ENCODE measurements around the gene SOS2. TPM values are rescaled to one million over a fixed set of nuclear protein-coding genes. Genes with fewer than 3 reads are reported as not detected.

Gene SOS2
- total and polyA plus RNA-seq, 10 of the 15 experiments (the other 5 are each of a cell fraction or from before 2014, with no cell fraction given), result 2.1 to 16.8 (median 8.4) TPM

GRCh38 chr14:50242096-50242495 is 10.7 kb upstream of the SOS2 start:
- Histone ChIP-seq H3K4me3 (no peak overlapping the region), H3K9me3 (replicated peaks; ENCODE audit: control insufficient read depth, insufficient read depth, low read length) (no peaks in the 10 kb centered on the region), H3K4me2 (ENCODE audit: control insufficient read depth, insufficient read depth) (no peak overlapping the region), H3K4me1 (ENCODE audit: control insufficient read depth, insufficient read depth, low read length) (peaks cover 7% of the 10 kb centered on the region; the same call in 1 of the 2 replicates), H2AFZ (ENCODE audit: control insufficient read depth, low read depth, low read length) (no peak overlapping the region), H3K79me2 (ENCODE audit: control insufficient read depth, insufficient read depth, low read length) (no peaks in the 10 kb centered on the region), H3K27ac (ENCODE audit: control insufficient read depth, insufficient read depth) (no peak overlapping the region), H3K27me3 (replicated peaks in 1 of 2; ENCODE audit: control insufficient read depth in 2 of 2, insufficient read depth in 2 of 2, low read length in 1 of 2) (no peaks in the 10 kb centered on the region), H3K9ac (ENCODE audit: control insufficient read depth, insufficient read depth, low read length) (no peak overlapping the region), H3K36me3 (ENCODE audit: control insufficient read depth in 2 of 2, insufficient read depth in 2 of 2, low read length in 1 of 2) (no peaks in the 10 kb centered on the region), H4K20me1 (ENCODE audit: control insufficient read depth, insufficient read depth) (no peaks in the 10 kb centered on the region)
- intact Hi-C loops (cut with micrococcal nuclease; ENCODE audit: unreplicated experiment), result no loop called here
- ATAC-seq, result no peak
- ChIA-PET RAD21 (ENCODE audit: unreplicated experiment) (no interaction called here), SMC1A (ENCODE audit: uncharacterized antibody, unreplicated experiment) (interaction anchor here (0.6 kb wide), 1 partner anchor 604 kb away, joined by 3 read pairs; no protein-coding TSS in a partner anchor), POLR2A (no interaction called here), CTCF (no interaction called here)
- FAIRE-seq, result no peak
- WGBS (ENCODE audit: insufficient coverage, insufficient replicate concordance, low lambda C conversion rate, missing lambda C conversion rate), result 96% methylated on average over 1 of the region's 1 CpG
- in situ Hi-C loops (cut with MboI), result no loop called here
- DNase-seq (ENCODE audit: low read depth, low spot score), result no peak
- TF ChIP-seq CEBPB (IDR thresholded peaks at IDR 0.05; ENCODE audit: borderline replicate concordance in 1 of 2, low read depth in 2 of 2, low read length in 2 of 2) (no peak), RUNX3 (IDR thresholded peaks at IDR 0.05; ENCODE audit: low read length) (no peak)
- no TSS peak for BruUV-seq (replicated peaks)

- no peak overlapping the region for H3K4me3 ChIP-seq
- H3K4me1 ChIP-seq (ENCODE audit: control insufficient read depth, insufficient read depth, low read length), result peaks cover 8% of the 10 kb centered on the region; the same call in 1 of the 2 replicates
- POLR2A ChIA-PET, result no interaction called here
- CTCF ChIA-PET, result no interaction called here
- no peaks in the 10 kb centered on the region for H4K20me1 ChIP-seq (ENCODE audit: control insufficient read depth, insufficient read depth)
- no peak overlapping the region for H3K27ac ChIP-seq (ENCODE audit: control insufficient read depth, insufficient read depth)
- no TSS peak for BruUV-seq (replicated peaks)
- H3K9ac ChIP-seq (ENCODE audit: control insufficient read depth, insufficient read depth, low read length), result no peak overlapping the region
- FAIRE-seq (no peak), DNase-seq (ENCODE audit: low read depth, low spot score) (no peak), ATAC-seq (peak; percentile 58)
- in situ Hi-C loops (cut with MboI) (no loop called here), intact Hi-C loops (cut with micrococcal nuclease; ENCODE audit: unreplicated experiment) (no loop called here)
- no peaks in the 10 kb centered on the region for H3K79me2 ChIP-seq (ENCODE audit: control insufficient read depth, insufficient read depth, low read length)
- H3K36me3 ChIP-seq (ENCODE audit: control insufficient read depth in 2 of 2, insufficient read depth in 2 of 2, low read length in 1 of 2), result no peaks in the 10 kb centered on the region
- H3K27me3 ChIP-seq (replicated peaks in 1 of 2; ENCODE audit: control insufficient read depth in 2 of 2, insufficient read depth in 2 of 2, low read length in 1 of 2), result no peaks in the 10 kb centered on the region
- SMC1A ChIA-PET (ENCODE audit: uncharacterized antibody, unreplicated experiment), result interaction anchor here (0.8 to 1.9 kb wide), 2 partner anchors 11 to 375 kb away, joined by 3 to 5 read pairs; no protein-coding TSS in a partner anchor
- WGBS (ENCODE audit: insufficient coverage, insufficient replicate concordance, low lambda C conversion rate, missing lambda C conversion rate), result 21% methylated on average over 3 of the region's 3 CpGs
- RAD21 ChIA-PET (ENCODE audit: unreplicated experiment), result no interaction called here
- H3K9me3 ChIP-seq (replicated peaks; ENCODE audit: control insufficient read depth, insufficient read depth, low read length), result peaks cover 4% of the 10 kb centered on the region; the same call in 1 of the 3 replicates
- H3K4me2 ChIP-seq (ENCODE audit: control insufficient read depth, insufficient read depth), result peak overlapping the region; percentile 28; the same call in 1 of the 2 replicates
- peak overlapping the region; percentile 61 for H2AFZ ChIP-seq (ENCODE audit: control insufficient read depth, low read depth, low read length)
- no peak for TF ChIP-seq NBN (IDR thresholded peaks at IDR 0.05)
- TF ChIP-seq ZBTB40 (IDR thresholded peaks at IDR 0.05; ENCODE audit: borderline replicate concordance), result no peak
- no peak for TF ChIP-seq NFYA (IDR thresholded peaks at IDR 0.05; ENCODE audit: borderline replicate concordance, low read depth, low read length)
- no peak for TF ChIP-seq HDGF (IDR thresholded peaks at IDR 0.05)
- TF ChIP-seq NFYB (IDR thresholded peaks at IDR 0.05; ENCODE audit: insufficient read depth, low read depth, low read length), result no peak
- no peak for TF ChIP-seq BHLHE40 (IDR thresholded peaks at IDR 0.05; ENCODE audit: borderline replicate concordance in 1 of 2, low read depth in 2 of 2, low read length in 1 of 2)
- no peak for TF ChIP-seq KAT2A (conservative IDR thresholded peaks at IDR 0.05; ENCODE audit: control insufficient read depth, low read depth, low read length)
- no peak for TF ChIP-seq HSF1 (IDR thresholded peaks at IDR 0.05; ENCODE audit: low read depth, low read length)
- TF ChIP-seq SRF (IDR thresholded peaks at IDR 0.05; ENCODE audit: low read depth in 2 of 2, low read length in 2 of 2), result no peak
These were observed 6.0 kb upstream of the SOS2 start for GRCh38 chr14:50237427-50237826.
